OCI-LY1 (cell line): ENCODE measurements around the gene PRSS50.

Experiments used
- CTCF ChIP-seq: fragments of 200-600 bp; sonication (generic), shearing (Covaris generic); IDR thresholded peaks from 2 replicates; pipeline ENCODE4 v1.5.1; 2017; ENCODE audit warnings: mild to moderate bottlenecking, antibody characterized with exemption, low read length, moderate library complexity, mixed read lengths
- EZH2 ChIP-seq: fragments of 200-600 bp; sonication (generic), shearing (Covaris generic); IDR thresholded peaks from 2 replicates; pipeline ENCODE4 v1.8.0; 2017; ENCODE audit warnings: borderline replicate concordance, mixed run types, mild to moderate bottlenecking, antibody characterized with exemption, low read length, moderate library complexity, mixed read lengths

DNA sequence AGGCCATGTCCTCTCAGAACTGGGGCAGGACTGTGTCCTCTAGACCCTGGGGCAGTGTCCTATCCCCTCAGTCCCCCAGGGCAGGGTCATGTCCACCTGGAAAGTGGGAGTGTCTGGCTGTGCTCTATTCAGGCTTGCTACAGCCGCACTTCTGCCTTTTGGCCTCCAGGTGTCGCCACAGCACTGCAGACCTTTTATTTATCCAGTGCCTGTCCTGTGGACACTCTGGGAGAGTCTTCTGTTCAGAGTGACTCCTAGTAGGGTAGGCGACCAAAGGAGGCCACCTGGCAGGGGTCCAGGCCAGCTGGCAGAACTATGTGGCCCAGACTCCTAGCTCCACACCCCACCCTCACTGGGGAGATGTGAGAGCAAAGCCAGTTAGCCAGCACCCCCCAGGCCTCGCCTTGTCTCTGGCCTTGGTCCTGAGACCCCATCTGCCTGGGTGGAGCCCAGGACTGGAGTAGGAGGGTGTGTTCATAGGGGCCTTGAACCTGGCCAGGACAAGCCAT lies 12.6 kb downstream of the PRSS50 start:
- TF ChIP-seq CTCF (peak; percentile 95), EZH2 (no peak)
